Neural crest cell (in vitro differentiated cells): Measurements from ENCODE around the gene ADGRG2. TPM values are rescaled to one million over a fixed set of nuclear protein-coding genes. Genes with fewer than 3 reads are reported as not detected.
A peak's percentile ranks its signal among the peaks of the same experiment; 100 is the strongest.

ENCODE experiments used
- DNase-seq: peaks from one replicate; pipeline ENCODE4 v3.0.0; 2021; ENCODE audit warnings: low read depth, mixed read lengths, low spot score
- H3K27ac Mint-ChIP-seq: one replicate; pipeline ENCODE4 v1.8.0; 2021; ENCODE audit warnings: mild to moderate bottlenecking, mixed read lengths; ENCODE audit not compliant: unreplicated experiment
- H3K27me3 Mint-ChIP-seq: 2 replicates; pipeline ENCODE4 v1.8.0; 2021; ENCODE audit warnings: low read depth, mild to moderate bottlenecking, mixed read lengths
- H3K36me3 Mint-ChIP-seq: 2 replicates; pipeline ENCODE4 v1.8.0; 2021; ENCODE audit warnings: low read depth, mild to moderate bottlenecking, mixed read lengths
- H3K4me1 Mint-ChIP-seq: 2 replicates; pipeline ENCODE4 v1.8.0; 2021; ENCODE audit warnings: mixed read lengths
- H3K4me3 Mint-ChIP-seq: one replicate; pipeline ENCODE4 v1.8.0; 2021; ENCODE audit warnings: mild to moderate bottlenecking, mixed read lengths
- H3K9me3 Mint-ChIP-seq: 2 replicates; pipeline ENCODE4 v1.8.0; 2021; ENCODE audit warnings: mixed read lengths
- CTCF ChIP-seq: fragments of 200-600 bp; sonication (generic); conservative IDR thresholded peaks from 2 replicates; pipeline ENCODE4 v1.5.0; 2021; ENCODE audit warnings: antibody characterized with exemption, mild to moderate bottlenecking
- total RNA-seq: library from RNA; stranded (reverse); gene quantifications from 2 replicates; pipeline ENCODE4 v1.2.1, GENCODE V29; 2021

The ADGRG2 gene
- total RNA-seq, 1 donor from 2014 or later: 0.21 TPM

DNA sequence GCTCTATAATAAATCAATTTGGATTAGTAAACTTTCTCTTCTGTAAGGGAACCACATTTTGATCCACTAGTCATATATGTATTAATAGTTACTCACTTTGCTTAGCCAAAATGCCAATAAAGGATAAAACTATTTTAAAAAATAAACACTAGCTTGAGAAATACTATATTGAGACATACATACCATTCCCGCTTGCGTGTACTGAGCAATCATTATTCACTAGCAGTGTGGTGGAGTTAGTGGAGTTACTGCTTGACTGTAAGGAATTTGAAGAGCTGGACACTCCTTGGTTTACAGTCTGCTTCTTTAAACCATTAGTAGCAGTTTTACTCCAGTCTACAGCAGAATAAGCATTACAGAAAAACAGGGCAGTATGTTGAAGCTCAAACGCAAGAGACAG lies 127.6 kb downstream of the ADGRG2 start:
- no peaks in the 10 kb centered on the region for H3K9me3 Mint-ChIP-seq
- no peak for DNase-seq
- H3K27ac Mint-ChIP-seq: no peak overlapping the region
- no peaks in the 10 kb centered on the region for H3K27me3 Mint-ChIP-seq
- H3K4me1 Mint-ChIP-seq: no peaks in the 10 kb centered on the region
- H3K36me3 Mint-ChIP-seq: no peaks in the 10 kb centered on the region
- H3K4me3 Mint-ChIP-seq: no peak overlapping the region
- TF ChIP-seq CTCF: no peak

DNA sequence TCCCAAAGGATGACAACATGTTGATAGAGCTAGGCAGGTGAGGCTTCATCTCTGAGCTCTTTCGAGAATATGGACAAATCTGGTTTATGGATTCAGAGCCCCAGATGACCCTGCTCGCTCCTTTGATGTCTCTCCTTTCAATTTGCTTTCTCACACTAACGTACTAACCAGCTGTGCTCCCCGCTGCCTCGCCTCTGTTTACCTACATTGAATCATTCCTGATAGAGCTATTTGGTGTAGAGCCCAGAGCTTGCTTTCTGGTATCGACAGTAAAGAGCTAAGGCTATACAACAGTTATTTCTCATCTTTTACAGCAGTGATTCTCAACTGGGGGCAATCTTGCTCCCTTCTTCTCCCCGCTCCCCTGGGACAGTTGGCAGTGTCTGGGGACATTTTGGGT lies 129.4 kb downstream of the ADGRG2 start:
- no peak for DNase-seq
- Mint-ChIP-seq H3K4me1 (no peaks in the 10 kb centered on the region), H3K4me3 (no peak overlapping the region), H3K27me3 (no peaks in the 10 kb centered on the region), H3K9me3 (no peaks in the 10 kb centered on the region), H3K36me3 (no peaks in the 10 kb centered on the region), H3K27ac (no peak overlapping the region)
- no peak for TF ChIP-seq CTCF

DNA sequence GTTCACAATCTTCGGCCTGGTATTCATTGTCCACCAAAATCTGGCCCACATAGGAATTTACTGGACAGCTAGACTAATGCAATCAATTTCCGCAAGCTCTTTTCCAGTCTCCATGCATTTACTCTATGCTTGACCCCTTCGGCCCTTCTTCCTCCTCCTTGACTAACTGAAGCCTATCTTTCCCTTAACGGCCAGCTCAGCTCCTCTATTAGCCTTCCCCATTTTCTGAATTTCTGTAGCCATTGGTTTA lies 137.2 kb downstream of the ADGRG2 start:
- peak overlapping the region; percentile 86 for H3K4me3 Mint-ChIP-seq
- H3K27me3 Mint-ChIP-seq: no peaks in the 10 kb centered on the region
- no peak overlapping the region for H3K27ac Mint-ChIP-seq
- no peaks in the 10 kb centered on the region for H3K36me3 Mint-ChIP-seq
- TF ChIP-seq CTCF: no peak
- H3K4me1 Mint-ChIP-seq: peaks cover 5% of the 10 kb centered on the region
- no peak for DNase-seq
- H3K9me3 Mint-ChIP-seq: no peaks in the 10 kb centered on the region

- Mint-ChIP-seq H3K36me3 (no peaks in the 10 kb centered on the region), H3K27ac (peak overlapping the region; percentile 27), H3K4me3 (peak overlapping the region; percentile 86), H3K9me3 (no peaks in the 10 kb centered on the region), H3K27me3 (no peaks in the 10 kb centered on the region), H3K4me1 (peaks cover 5% of the 10 kb centered on the region)
- peak; percentile 56 for TF ChIP-seq CTCF
- DNase-seq: peak; percentile 58
Measured at GRCh38 chrX:18984381-18985185, 137.7 kb downstream of the ADGRG2 start.

DNA sequence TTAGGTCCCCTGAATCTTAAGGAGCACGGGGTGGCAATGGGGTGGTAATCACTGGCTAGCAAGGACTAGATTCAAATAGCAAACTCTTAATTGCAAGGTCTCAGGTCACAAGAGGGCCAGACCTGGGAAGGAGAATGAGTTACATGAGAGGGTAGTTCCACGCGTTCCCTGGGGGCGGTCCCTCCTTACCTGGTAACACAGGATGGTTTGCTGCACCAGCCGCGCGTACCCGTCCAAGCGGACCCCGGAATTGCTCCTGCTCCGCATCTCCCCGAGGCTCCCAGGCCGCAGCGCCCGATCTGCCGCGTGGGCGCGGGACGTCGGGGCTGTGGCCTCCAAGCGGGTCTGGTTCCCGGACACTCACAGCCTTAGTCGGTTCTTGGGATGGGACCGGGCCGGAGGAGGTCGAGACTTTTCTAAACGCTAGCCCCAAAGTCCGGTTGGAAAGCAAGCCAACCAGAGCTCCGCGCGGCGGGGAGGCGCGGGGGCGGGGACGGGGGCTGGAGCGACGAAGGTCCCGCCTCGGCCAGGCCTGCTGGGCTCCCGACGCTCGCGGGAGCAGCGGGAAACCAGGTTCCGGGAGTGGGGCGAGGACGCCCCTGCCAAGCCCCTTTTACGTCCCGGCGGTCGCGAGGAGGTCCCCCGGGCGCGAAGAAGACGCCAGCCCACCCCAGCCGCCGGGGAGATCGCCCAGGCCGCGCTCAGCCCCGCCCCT lies 138.4 kb downstream of the ADGRG2 start, which contains the start of gene PHKA2:
Gene PHKA2 (minus strand): TSS at position 449 of the 715 bp plus-strand sequence. CDS start 182 bp downstream, at position 267.
- Mint-ChIP-seq H3K4me1 (peaks cover 5% of the 10 kb centered on the region), H3K4me3 (peak within 1 kb of the TSS; percentile 86), H3K27me3 (no peaks in the 10 kb centered on the region), H3K9me3 (no peaks in the 10 kb centered on the region), H3K27ac (peak within 1 kb of the TSS; percentile 27), H3K36me3 (no peaks in the 10 kb centered on the region)
- no peak for TF ChIP-seq CTCF
- DNase-seq: peak; percentile 23
